ENCODE results near the gene ALLC.

- TF ChIP-seq POLR2AphosphoS5 (IDR thresholded peaks at IDR 0.05; ENCODE audit: borderline replicate concordance, low read depth, low read length), result no peak
- TF ChIP-seq EZH2 (IDR thresholded peaks at IDR 0.05), result no peak
- no peak for TF ChIP-seq FOXP2 (optimal IDR thresholded peaks at IDR 0.05; ENCODE audit: control extremely low read depth, extremely low read length, insufficient read depth)
Observed at GRCh38 chr2:3727397-3728045, 69.5 kb downstream of the ALLC start.

Data from SK-N-MC (cell line).